Ishikawa (cell line): ENCODE results near the gene RNF6.

ENCODE experiments used
- EGR1 ChIP-seq: IDR thresholded peaks from 2 replicates; pipeline ENCODE4 v1.6.1; 2012
- FOXM1 ChIP-seq: IDR thresholded peaks from 2 replicates; pipeline ENCODE4 v1.6.1; 2012; ENCODE audit warnings: low read depth, borderline replicate concordance
- NFIC ChIP-seq: IDR thresholded peaks from 2 replicates; pipeline ENCODE4 v1.6.1; 2012
- RAD21 ChIP-seq: IDR thresholded peaks from 2 replicates; pipeline ENCODE4 v1.6.1; 2012; ENCODE audit warnings: low read depth
- TAF1 ChIP-seq: IDR thresholded peaks from 2 replicates; pipeline ENCODE4 v1.6.1; 2012; ENCODE audit warnings: low read depth, mild to moderate bottlenecking
- TCF12 ChIP-seq: IDR thresholded peaks from 2 replicates; pipeline ENCODE4 v1.6.1; 2012; ENCODE audit warnings: low read depth
- TF ChIP-seq, protein P1 (sequence below): IDR thresholded peaks from 2 replicates; pipeline ENCODE4 v1.6.1; 2012

The RNF6 gene

DNA sequence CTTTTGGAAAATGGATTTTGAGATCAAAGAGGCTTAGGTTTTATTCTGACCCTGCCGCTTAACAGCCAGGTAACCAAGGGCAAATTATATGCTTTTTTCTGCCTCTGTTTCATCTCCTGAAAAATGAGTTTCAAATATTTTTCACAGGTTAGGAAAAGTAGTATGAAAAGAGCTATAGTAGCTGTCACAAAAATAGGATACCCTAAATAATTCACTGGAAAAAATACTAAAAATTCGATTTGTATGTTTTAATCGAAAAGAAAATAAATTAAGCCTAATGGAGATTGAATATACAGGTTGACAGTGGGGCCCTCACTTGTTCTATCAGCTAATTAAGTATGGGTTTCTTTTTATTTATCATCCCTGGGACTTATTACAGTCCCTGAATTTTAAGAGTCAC, 58.3 kb downstream of the RNF6 start:
- TF ChIP-seq FOXM1 = no peak
- no peak for TF ChIP-seq TAF1
- TF ChIP-seq EGR1 = no peak
- no peak for TF ChIP-seq TCF12
- TF ChIP-seq NFIC = no peak
- TF ChIP-seq, protein P1, sequence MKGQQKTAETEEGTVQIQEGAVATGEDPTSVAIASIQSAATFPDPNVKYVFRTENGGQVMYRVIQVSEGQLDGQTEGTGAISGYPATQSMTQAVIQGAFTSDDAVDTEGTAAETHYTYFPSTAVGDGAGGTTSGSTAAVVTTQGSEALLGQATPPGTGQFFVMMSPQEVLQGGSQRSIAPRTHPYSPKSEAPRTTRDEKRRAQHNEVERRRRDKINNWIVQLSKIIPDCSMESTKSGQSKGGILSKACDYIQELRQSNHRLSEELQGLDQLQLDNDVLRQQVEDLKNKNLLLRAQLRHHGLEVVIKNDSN = no peak
- no peak for TF ChIP-seq RAD21
